Peyer's patch (tissue), 4 donors: ENCODE data around the gene KIFBP. TPM values are rescaled to one million over a fixed set of nuclear protein-coding genes. Genes with fewer than 3 reads are reported as not detected.
"Not testable (repeated sequence)": the region's sequence is repeated elsewhere in the genome, so short reads cannot be mapped to it uniquely, and the experiment has no call there.

Source experiments
- DNase-seq, 3 donors: peaks; one replicate each; pipeline ENCODE4 v3.0.0-alpha.2; 2017 to 2019
- H3K27ac ChIP-seq, 4 donors: fragments of 200-600 bp; sonication (generic); one replicate each; pipeline ENCODE4 v1.5.1; 2016 to 2019
- H3K27me3 ChIP-seq, 2 donors: fragments of 200-600 bp; sonication (generic); one replicate each; pipeline ENCODE4 v1.5.1; 2019
- H3K36me3 ChIP-seq, 3 donors: fragments of 200-600 bp; sonication (generic); one replicate each; pipeline ENCODE4 v1.5.1; 2016 to 2019
- H3K4me1 ChIP-seq, 4 donors: fragments of 200-600 bp; sonication (generic); one replicate each; pipeline ENCODE4 v1.5.1; 2016 to 2019
- H3K4me3 ChIP-seq, 4 donors: fragments of 200-600 bp; sonication (generic); 1 replicate in 3 of 4; 2 replicates in 1 of 4; pipeline ENCODE4 v1.5.1; 2016 to 2019; ENCODE audit warnings: mild to moderate bottlenecking in 1 of 4
- H3K9me3 ChIP-seq, 4 donors: fragments of 200-600 bp; sonication (generic); one replicate each; pipeline ENCODE4 v1.5.1; 2016 to 2019; ENCODE audit warnings: mild to moderate bottlenecking in 1 of 4
- CTCF ChIP-seq, 6 experiments: fragments of 450-650 bp in 4 of 6; fragments of 200-600 bp in 2 of 6; sonication (generic) in 1 of 6; IDR thresholded peaks; one replicate each; pipeline ENCODE4 v1.5.1; 2017 to 2019; ENCODE audit warnings: antibody characterized with exemption in 6 of 6, mild to moderate bottlenecking in 3 of 6, moderate library complexity in 1 of 6
- POLR2A ChIP-seq, 2 donors: fragments of 450-650 bp; IDR thresholded peaks; one replicate each; pipeline ENCODE4 v1.5.1; 2017; ENCODE audit warnings: antibody characterized with exemption in 2 of 2, mild to moderate bottlenecking in 2 of 2, moderate library complexity in 2 of 2
- total RNA-seq, 4 donors: library from RNA; depleted of rRNA; stranded (reverse); fragments of >200 nt; gene quantifications; one replicate each; pipeline ENCODE4 v1.1.0, GENCODE V29; 2016

KIFBP gene
- total RNA-seq, 4 donors from 2014 or later: 13.1 to 20.7 (median 19.9) TPM

- Histone ChIP-seq H3K27me3 (no peaks in the 10 kb centered on the region), H3K4me1 (no peaks in the 10 kb centered on the region), H3K9me3 (no peaks in the 10 kb centered on the region), H3K27ac (no peak overlapping the region), H3K36me3 (peaks cover 0 to 100% (median 7%) of the 10 kb centered on the region in 3 donors), H3K4me3 (no peak overlapping the region)
- TF ChIP-seq CTCF (IDR thresholded peaks at IDR 0.05): no peak
- no peak for TF ChIP-seq POLR2A (IDR thresholded peaks at IDR 0.05)
- no peak for DNase-seq
These were observed 14.6 kb upstream of the KIFBP start for GRCh38 chr10:68973975-68974374.

GRCh38 chr10:68975936-68976473, 12.6 kb upstream of the KIFBP start:
- not testable (repeated sequence) for DNase-seq, H3K4me1 ChIP-seq, H3K4me3 ChIP-seq, H3K27me3 ChIP-seq, H3K9me3 ChIP-seq, H3K27ac ChIP-seq
- peaks cover 0 to 99% (median 4%) of the 10 kb centered on the region in 3 donors for H3K36me3 ChIP-seq

GRCh38 chr10:68979738-68980137, 8.9 kb upstream of the KIFBP start:
- H3K36me3 ChIP-seq: peaks cover 0 to 97% (median 0%) of the 10 kb centered on the region in 3 donors
- H3K27ac ChIP-seq, H3K4me3 ChIP-seq, H3K4me1 ChIP-seq, H3K27me3 ChIP-seq, DNase-seq, H3K9me3 ChIP-seq: not testable (repeated sequence)

GRCh38 chr10:68981074-68981473, 7.5 kb upstream of the KIFBP start:
- H3K27ac ChIP-seq: no peak overlapping the region
- H3K27me3 ChIP-seq: no peaks in the 10 kb centered on the region
- H3K4me1 ChIP-seq: no peaks in the 10 kb centered on the region
- DNase-seq: no peak
- H3K9me3 ChIP-seq: no peaks in the 10 kb centered on the region
- no peak overlapping the region for H3K4me3 ChIP-seq
- TF ChIP-seq CTCF (IDR thresholded peaks at IDR 0.05) (peak in 3 of 6 experiments; percentile 22 to 25 (median 25)), POLR2A (IDR thresholded peaks at IDR 0.05) (no peak)
- peaks cover 0 to 88% (median 0%) of the 10 kb centered on the region in 3 donors for H3K36me3 ChIP-seq

GRCh38 chr10:68982389-68982788, 6.2 kb upstream of the KIFBP start:
- Histone ChIP-seq H3K36me3 (peaks cover 0 to 75% (median 0%) of the 10 kb centered on the region in 3 donors), H3K9me3 (no peaks in the 10 kb centered on the region), H3K4me3 (no peak overlapping the region), H3K27me3 (no peaks in the 10 kb centered on the region), H3K4me1 (no peaks in the 10 kb centered on the region), H3K27ac (no peak overlapping the region)
- TF ChIP-seq POLR2A (IDR thresholded peaks at IDR 0.05): no peak
- TF ChIP-seq CTCF (IDR thresholded peaks at IDR 0.05): no peak
- no peak for DNase-seq

- H3K4me3 ChIP-seq: no peak overlapping the region
- no peak for DNase-seq
- no peaks in the 10 kb centered on the region for H3K9me3 ChIP-seq
- H3K27ac ChIP-seq: no peak overlapping the region
- H3K4me1 ChIP-seq: peaks cover 0 to 20% (median 0%) of the 10 kb centered on the region in 4 donors
- H3K36me3 ChIP-seq: peaks cover 0 to 26% (median 0%) of the 10 kb centered on the region in 3 donors
- no peaks in the 10 kb centered on the region for H3K27me3 ChIP-seq
- TF ChIP-seq CTCF (IDR thresholded peaks at IDR 0.05) (no peak), POLR2A (IDR thresholded peaks at IDR 0.05) (no peak)
These were observed 992 bp upstream of the KIFBP start for GRCh38 chr10:68987611-68988010.
